ENCODE results near the gene GSTA3. TPM values are rescaled to one million over a fixed set of nuclear protein-coding genes. Genes with fewer than 3 reads are reported as not detected.

The GSTA3 gene
- total and polyA plus RNA-seq, 2 experiments from 2014 or later = not detected

GRCh38 chr6:52937908-52938307, 28.4 kb upstream of the GSTA3 start:
- H3K4me3 Mint-ChIP-seq = no peak overlapping the region
- no peak overlapping the region for H2AFZ ChIP-seq
- no peak overlapping the region for H3K4me2 ChIP-seq
- DNase-seq (ENCODE audit: low spot score) = no peak
- H3K27me3 Mint-ChIP-seq (ENCODE audit: insufficient read depth, low read depth, poor library complexity) = peaks cover 5% of the 10 kb centered on the region
- no peaks in the 10 kb centered on the region for H3K9me3 Mint-ChIP-seq
- no peaks in the 10 kb centered on the region for H3K36me3 Mint-ChIP-seq (ENCODE audit: low read depth)
- no peak overlapping the region for H3K4me3 ChIP-seq
- no peaks in the 10 kb centered on the region for H3K27me3 ChIP-seq (ENCODE audit: insufficient read depth)
- TF ChIP-seq ZNF331 (CRISPR knock-in tag; IDR thresholded peaks at IDR 0.05; ENCODE audit: low read depth) = no peak
- TF ChIP-seq POLR2AphosphoS5 (IDR thresholded peaks at IDR 0.05; ENCODE audit: low read depth) = no peak
- no peak for TF ChIP-seq JUNB (IDR thresholded peaks at IDR 0.05; ENCODE audit: unreplicated experiment)
- no peak for TF ChIP-seq EZH2 (IDR thresholded peaks at IDR 0.05; ENCODE audit: low read depth, unreplicated experiment)
- TF ChIP-seq NANOG (IDR thresholded peaks at IDR 0.05; ENCODE audit: borderline replicate concordance) = no peak
- no peak for TF ChIP-seq STAT1 (IDR thresholded peaks at IDR 0.05; ENCODE audit: unreplicated experiment)
- no peak for TF ChIP-seq REST (IDR thresholded peaks at IDR 0.05; ENCODE audit: unreplicated experiment)
- no peak for TF ChIP-seq CTCF (conservative IDR thresholded peaks at IDR 0.05; ENCODE audit: low read depth in 2 of 2)
- TF ChIP-seq ETS1 (IDR thresholded peaks at IDR 0.05) = no peak
- TF ChIP-seq ZNF114 (CRISPR knock-in tag; IDR thresholded peaks at IDR 0.05) = no peak
- no peak for TF ChIP-seq ZNF462 (CRISPR knock-in tag; IDR thresholded peaks at IDR 0.05)
- no peak for TF ChIP-seq EZH2phosphoT487 (IDR thresholded peaks at IDR 0.05; ENCODE audit: unreplicated experiment)
- no peak for TF ChIP-seq CREB1 (CRISPR knock-in tag; IDR thresholded peaks at IDR 0.05; ENCODE audit: low read depth)
- H3K9me2 ChIP-seq (ENCODE audit: insufficient read depth) = 0 out of 2 replicates have a peak, but pooled peaks cover 2% of the 10 kb centered on the region
- H3F3A ChIP-seq (replicated peaks; ENCODE audit: low read depth) = no peaks in the 10 kb centered on the region
- no peak overlapping the region for H3K27ac Mint-ChIP-seq
- no peaks in the 10 kb centered on the region for H3K4me1 ChIP-seq (ENCODE audit: insufficient read depth)
- H3K27ac ChIP-seq (ENCODE audit: low read depth) = no peak overlapping the region
- no peaks in the 10 kb centered on the region for H3K36me3 ChIP-seq (ENCODE audit: insufficient read depth)
- no peaks in the 10 kb centered on the region for H4K20me1 ChIP-seq (replicated peaks; ENCODE audit: insufficient read depth)
- ATAC-seq = no peak
- H3K4me1 Mint-ChIP-seq = no peaks in the 10 kb centered on the region; the same call in 2 of the 3 replicates
- H3K79me2 ChIP-seq (replicated peaks; ENCODE audit: insufficient read depth) = no peaks in the 10 kb centered on the region

Measured in GM23338 (cell line).